ENCODE measurements around the gene GRB2. TPM values are rescaled to one million over a fixed set of nuclear protein-coding genes. Genes with fewer than 3 reads are reported as not detected.
A peak's percentile ranks its signal among the peaks of the same experiment; 100 is the strongest.

The GRB2 gene
- total RNA-seq, 4 donors from 2014 or later: 64.8 to 120 (median 98.3) TPM

- Histone ChIP-seq H3K9me3 (no peaks in the 10 kb centered on the region), H3K27ac (peak overlapping the region in 1 of 4 donors; percentile 71), H3K4me3 (no peak overlapping the region), H3K36me3 (no peaks in the 10 kb centered on the region), H3K27me3 (no peaks in the 10 kb centered on the region), H3K4me1 (peaks cover 0 to 17% (median 13%) of the 10 kb centered on the region in 4 donors)
- TF ChIP-seq, protein P1, sequence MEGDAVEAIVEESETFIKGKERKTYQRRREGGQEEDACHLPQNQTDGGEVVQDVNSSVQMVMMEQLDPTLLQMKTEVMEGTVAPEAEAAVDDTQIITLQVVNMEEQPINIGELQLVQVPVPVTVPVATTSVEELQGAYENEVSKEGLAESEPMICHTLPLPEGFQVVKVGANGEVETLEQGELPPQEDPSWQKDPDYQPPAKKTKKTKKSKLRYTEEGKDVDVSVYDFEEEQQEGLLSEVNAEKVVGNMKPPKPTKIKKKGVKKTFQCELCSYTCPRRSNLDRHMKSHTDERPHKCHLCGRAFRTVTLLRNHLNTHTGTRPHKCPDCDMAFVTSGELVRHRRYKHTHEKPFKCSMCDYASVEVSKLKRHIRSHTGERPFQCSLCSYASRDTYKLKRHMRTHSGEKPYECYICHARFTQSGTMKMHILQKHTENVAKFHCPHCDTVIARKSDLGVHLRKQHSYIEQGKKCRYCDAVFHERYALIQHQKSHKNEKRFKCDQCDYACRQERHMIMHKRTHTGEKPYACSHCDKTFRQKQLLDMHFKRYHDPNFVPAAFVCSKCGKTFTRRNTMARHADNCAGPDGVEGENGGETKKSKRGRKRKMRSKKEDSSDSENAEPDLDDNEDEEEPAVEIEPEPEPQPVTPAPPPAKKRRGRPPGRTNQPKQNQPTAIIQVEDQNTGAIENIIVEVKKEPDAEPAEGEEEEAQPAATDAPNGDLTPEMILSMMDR (IDR thresholded peaks at IDR 0.05): no peak
- TF ChIP-seq POLR2A (IDR thresholded peaks at IDR 0.05): no peak
- DNase-seq: no peak
Measured at GRCh38 chr17:75339971-75340370, 65.5 kb downstream of the GRB2 start.

DNA sequence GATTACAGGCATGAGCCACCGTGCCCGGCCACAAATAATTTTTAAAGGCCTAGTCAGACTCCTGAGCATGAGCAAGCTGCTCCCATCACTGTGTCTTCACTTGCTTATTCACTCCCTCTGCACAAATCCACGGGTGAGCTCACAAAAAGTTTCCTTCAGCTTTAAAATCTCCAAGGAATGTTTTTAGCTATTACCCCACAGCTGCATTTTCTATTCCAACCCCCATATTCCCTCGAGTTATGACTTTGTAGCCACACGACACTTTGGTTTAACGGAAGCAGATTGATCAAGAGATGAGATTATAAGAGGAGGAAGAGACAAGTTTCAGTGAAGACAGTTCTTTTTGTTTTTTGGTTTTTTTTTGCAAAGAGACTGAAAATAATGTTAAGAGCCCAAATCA is 67.1 kb downstream of the GRB2 start:
- TF ChIP-seq, protein P1 (IDR thresholded peaks at IDR 0.05): no peak
- TF ChIP-seq POLR2A (IDR thresholded peaks at IDR 0.05): no peak
- Histone ChIP-seq H3K27ac (peak overlapping the region; percentile 7 to 71 (median 47)), H3K27me3 (no peaks in the 10 kb centered on the region), H3K36me3 (no peaks in the 10 kb centered on the region), H3K9me3 (no peaks in the 10 kb centered on the region), H3K4me3 (no peak overlapping the region), H3K4me1 (peaks cover 0 to 16% (median 7%) of the 10 kb centered on the region in 4 donors)
- no peak for DNase-seq

- Histone ChIP-seq H3K27ac (no peak overlapping the region), H3K4me1 (peaks cover 0 to 16% (median 5%) of the 10 kb centered on the region in 4 donors), H3K36me3 (peaks cover 0 to 23% (median 0%) of the 10 kb centered on the region in 3 donors), H3K4me3 (no peak overlapping the region), H3K9me3 (no peaks in the 10 kb centered on the region), H3K27me3 (no peaks in the 10 kb centered on the region)
- TF ChIP-seq POLR2A (IDR thresholded peaks at IDR 0.05): no peak
- TF ChIP-seq, protein P1 (IDR thresholded peaks at IDR 0.05): no peak
- no peak for DNase-seq
Measured at GRCh38 chr17:75335315-75335714, 70.2 kb downstream of the GRB2 start.

DNA sequence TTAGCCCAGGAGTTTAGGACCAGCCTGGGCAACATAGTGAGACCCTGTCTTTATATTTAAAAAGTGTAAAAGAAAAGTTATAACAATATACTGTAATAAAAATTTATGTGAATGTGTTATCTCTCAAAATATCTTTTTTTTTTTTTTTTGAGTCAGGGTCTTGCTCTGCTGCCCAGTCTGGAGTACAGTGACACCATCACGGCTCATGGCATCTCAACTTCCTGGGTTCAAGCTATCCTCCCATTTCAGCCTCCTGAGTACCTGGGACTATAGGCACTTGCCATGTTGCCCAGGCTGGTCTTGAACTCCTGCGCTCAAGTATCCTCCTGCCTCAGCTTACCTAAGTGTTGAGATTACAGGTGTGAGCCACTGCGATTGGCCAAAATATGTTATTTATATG is 70.8 kb downstream of the GRB2 start:
- H3K36me3 ChIP-seq: peaks cover 0 to 23% (median 0%) of the 10 kb centered on the region in 3 donors
- DNase-seq: no peak
- H3K27ac ChIP-seq: no peak overlapping the region
- no peak overlapping the region for H3K4me3 ChIP-seq
- H3K27me3 ChIP-seq: no peaks in the 10 kb centered on the region
- no peaks in the 10 kb centered on the region for H3K9me3 ChIP-seq
- TF ChIP-seq, protein P1 (IDR thresholded peaks at IDR 0.05): no peak
- no peak for TF ChIP-seq POLR2A (IDR thresholded peaks at IDR 0.05)
- peaks cover 0 to 13% (median 5%) of the 10 kb centered on the region in 4 donors for H3K4me1 ChIP-seq

DNA sequence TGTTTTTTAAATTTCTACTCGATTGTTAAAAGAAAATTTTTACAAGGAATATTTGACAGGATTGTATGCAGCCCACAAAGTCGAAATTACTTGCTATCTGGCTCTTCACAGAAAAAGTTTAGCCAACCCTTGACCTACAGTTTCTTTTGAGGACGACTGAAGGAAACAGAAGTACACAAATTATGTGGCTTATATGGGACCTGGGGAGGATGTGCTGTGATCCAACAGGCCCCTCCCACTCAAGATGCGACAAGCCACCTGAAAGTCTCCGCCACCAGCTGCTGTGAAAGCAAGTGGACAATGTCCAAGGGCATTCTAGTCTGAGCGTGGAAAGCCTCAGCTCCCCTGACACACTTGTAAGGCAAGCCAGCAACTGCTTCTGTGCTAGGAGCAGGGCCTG is 73.8 kb downstream of the GRB2 start:
- Histone ChIP-seq H3K27me3 (no peaks in the 10 kb centered on the region), H3K36me3 (peaks cover 0 to 23% (median 0%) of the 10 kb centered on the region in 3 donors), H3K4me1 (no peaks in the 10 kb centered on the region), H3K9me3 (no peaks in the 10 kb centered on the region), H3K4me3 (no peak overlapping the region), H3K27ac (no peak overlapping the region)
- TF ChIP-seq POLR2A (IDR thresholded peaks at IDR 0.05): no peak
- TF ChIP-seq, protein P1 (IDR thresholded peaks at IDR 0.05): no peak
- DNase-seq: peak in 1 of 3 donors; percentile 42

DNA sequence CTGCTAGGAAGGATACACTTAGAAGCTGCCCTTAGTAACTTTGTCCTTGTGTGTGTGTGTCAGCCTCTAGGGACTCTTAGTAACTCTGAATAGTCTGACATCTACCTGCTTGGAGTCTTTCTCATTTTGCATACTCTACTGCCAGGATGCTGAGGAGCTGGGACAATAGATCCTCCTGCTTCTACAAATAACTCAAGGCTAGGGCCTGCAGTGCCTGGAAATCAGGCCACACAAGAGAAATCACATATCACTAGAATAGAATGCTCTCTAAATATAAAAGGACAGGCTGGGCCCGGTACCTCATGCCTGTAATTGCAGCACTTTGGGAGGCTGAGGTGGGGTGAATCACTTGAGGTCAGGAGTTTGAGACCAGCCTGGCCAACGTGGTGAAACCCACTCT is 77.7 kb downstream of the GRB2 start:
- no peak for TF ChIP-seq POLR2A (IDR thresholded peaks at IDR 0.05)
- TF ChIP-seq, protein P1 (IDR thresholded peaks at IDR 0.05): no peak
- Histone ChIP-seq H3K4me1 (peaks cover 0 to under 1% (median 0%) of the 10 kb centered on the region in 4 donors), H3K9me3 (no peaks in the 10 kb centered on the region), H3K27me3 (no peaks in the 10 kb centered on the region), H3K36me3 (peaks cover 0 to 33% (median 0%) of the 10 kb centered on the region in 3 donors), H3K4me3 (no peak overlapping the region), H3K27ac (no peak overlapping the region)
- DNase-seq: no peak

All from Peyer's patch (tissue), 4 donors.